Measurements from ENCODE around the gene BCAT1.
A peak's percentile ranks its signal among the peaks of the same experiment; 100 is the strongest.
"Not testable (repeated sequence)": the region's sequence is repeated elsewhere in the genome, so short reads cannot be mapped to it uniquely, and the experiment has no call there.

Gene BCAT1

DNA sequence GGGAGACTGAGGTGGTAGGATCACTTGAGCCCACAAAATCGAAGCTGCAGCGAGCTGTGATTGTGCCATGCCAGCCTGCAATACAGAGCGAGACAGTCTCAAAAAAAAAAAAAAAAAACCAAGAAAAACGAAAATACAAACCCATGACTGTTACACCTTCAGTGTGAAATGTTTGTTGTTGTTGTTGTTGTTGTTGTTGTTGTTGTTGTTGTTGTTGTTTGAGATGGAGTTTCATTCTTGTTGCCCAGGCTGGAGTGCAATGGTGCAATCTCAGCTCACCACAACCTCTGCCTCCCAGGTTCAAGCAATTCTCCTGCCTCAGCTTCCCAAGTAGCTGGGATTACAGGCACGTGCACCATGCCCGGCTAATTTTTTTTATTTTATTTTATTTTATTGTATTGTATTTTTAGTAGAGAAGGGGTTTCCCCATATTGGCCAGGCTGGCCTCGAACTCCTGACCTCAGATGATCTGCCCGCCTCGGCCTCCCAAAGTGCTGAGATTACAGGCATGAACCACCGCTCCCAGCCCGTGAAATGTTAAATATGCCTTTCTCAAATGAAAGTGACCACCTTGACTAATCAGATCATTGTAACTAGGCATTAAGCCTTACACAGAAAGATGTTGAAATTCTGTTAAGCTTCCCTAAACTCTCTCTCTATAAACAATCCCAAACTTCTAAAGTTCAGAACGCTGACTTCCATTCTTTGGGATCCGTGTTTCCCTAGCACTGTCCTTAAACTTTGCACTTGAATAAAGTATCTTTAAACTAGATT lies 20.2 kb downstream of the BCAT1 start:
- peaks cover 12% of the 10 kb centered on the region for H3K27me3 Mint-ChIP-seq (ENCODE audit: low read depth)
- H3K4me1 Mint-ChIP-seq (ENCODE audit: low read depth); H3K27ac Mint-ChIP-seq; H3K36me3 Mint-ChIP-seq (ENCODE audit: low read depth); H3K4me3 Mint-ChIP-seq; H3K9me3 Mint-ChIP-seq; DNase-seq (ENCODE audit: low spot score): not testable (repeated sequence)

GRCh38 chr12:24928131-24928530 lies 20.8 kb downstream of the BCAT1 start:
- H3K27ac Mint-ChIP-seq: no peak overlapping the region
- H3K36me3 Mint-ChIP-seq (ENCODE audit: low read depth): no peaks in the 10 kb centered on the region
- no peaks in the 10 kb centered on the region for H3K9me3 Mint-ChIP-seq
- peaks cover 4% of the 10 kb centered on the region for H3K4me1 Mint-ChIP-seq (ENCODE audit: low read depth)
- H3K27me3 Mint-ChIP-seq (ENCODE audit: low read depth): peaks cover 12% of the 10 kb centered on the region
- H3K4me3 Mint-ChIP-seq: no peak overlapping the region
- no peak for DNase-seq (ENCODE audit: low spot score)

DNA sequence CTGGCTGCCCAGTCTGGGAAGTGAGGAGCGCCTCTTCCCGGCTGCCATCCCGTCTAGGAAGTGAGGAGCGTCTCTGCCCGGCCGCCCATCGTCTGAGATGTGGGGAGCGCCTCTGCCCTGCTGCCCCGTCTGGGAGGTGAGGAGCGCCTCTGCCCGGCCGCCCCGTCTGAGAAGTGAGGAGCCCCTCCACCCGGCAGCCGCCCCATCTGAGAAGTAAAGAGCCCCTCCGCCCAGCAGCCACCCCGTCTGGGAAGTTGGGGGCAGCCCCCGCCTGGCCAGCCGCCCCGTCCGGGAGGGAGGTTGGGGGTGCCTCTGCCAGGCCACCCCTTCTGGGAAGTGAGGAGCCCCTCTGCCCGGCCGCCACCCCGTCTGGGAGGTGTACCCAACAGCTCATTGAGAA lies 22.8 kb downstream of the BCAT1 start:
- not testable (repeated sequence) for H3K36me3 Mint-ChIP-seq (ENCODE audit: low read depth); H3K4me3 Mint-ChIP-seq; H3K9me3 Mint-ChIP-seq; DNase-seq (ENCODE audit: low spot score); H3K4me1 Mint-ChIP-seq (ENCODE audit: low read depth); H3K27ac Mint-ChIP-seq
- H3K27me3 Mint-ChIP-seq (ENCODE audit: low read depth): peaks cover 12% of the 10 kb centered on the region

DNA sequence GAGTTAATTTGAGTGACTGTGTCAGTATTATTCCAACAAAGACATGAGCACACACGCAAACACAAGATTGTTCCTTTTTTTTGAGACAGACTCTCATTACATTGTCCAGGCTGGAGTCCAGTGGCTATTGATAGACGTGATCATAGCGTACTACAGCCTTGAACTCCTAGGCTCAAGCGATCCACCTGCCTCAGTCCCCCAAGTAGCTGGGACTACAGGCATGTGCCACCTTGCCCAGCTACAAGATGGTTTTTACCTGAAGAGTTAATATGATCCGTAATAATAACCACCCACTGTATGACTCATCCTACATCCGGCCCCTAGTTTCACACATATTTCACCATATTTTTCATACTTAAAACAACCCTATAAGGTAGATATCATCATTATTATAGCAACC lies 26.8 kb downstream of the BCAT1 start:
- no peak for DNase-seq (ENCODE audit: low spot score)
- Mint-ChIP-seq H3K4me3 (no peak overlapping the region), H3K27ac (no peak overlapping the region), H3K4me1 (ENCODE audit: low read depth) (peaks cover 5% of the 10 kb centered on the region), H3K9me3 (no peaks in the 10 kb centered on the region), H3K36me3 (ENCODE audit: low read depth) (no peaks in the 10 kb centered on the region), H3K27me3 (ENCODE audit: low read depth) (peaks cover 7% of the 10 kb centered on the region)

- H3K27me3 Mint-ChIP-seq (ENCODE audit: low read depth): peaks cover 5% of the 10 kb centered on the region
- no peak overlapping the region for H3K27ac Mint-ChIP-seq
- no peak for DNase-seq (ENCODE audit: low spot score)
- peaks cover 5% of the 10 kb centered on the region for H3K4me1 Mint-ChIP-seq (ENCODE audit: low read depth)
- no peak overlapping the region for H3K4me3 Mint-ChIP-seq
- H3K36me3 Mint-ChIP-seq (ENCODE audit: low read depth): no peaks in the 10 kb centered on the region
- H3K9me3 Mint-ChIP-seq: no peaks in the 10 kb centered on the region
Observed at GRCh38 chr12:24921251-24922038, 27.5 kb downstream of the BCAT1 start.

GRCh38 chr12:24920141-24920540 lies 28.8 kb downstream of the BCAT1 start:
- no peaks in the 10 kb centered on the region for H3K9me3 Mint-ChIP-seq
- H3K4me3 Mint-ChIP-seq: no peak overlapping the region
- no peak overlapping the region for H3K27ac Mint-ChIP-seq
- H3K4me1 Mint-ChIP-seq (ENCODE audit: low read depth): peaks cover 5% of the 10 kb centered on the region
- no peaks in the 10 kb centered on the region for H3K36me3 Mint-ChIP-seq (ENCODE audit: low read depth)
- peaks cover 5% of the 10 kb centered on the region for H3K27me3 Mint-ChIP-seq (ENCODE audit: low read depth)
- no peak for DNase-seq (ENCODE audit: low spot score)

GRCh38 chr12:24919346-24920001 lies 29.4 kb downstream of the BCAT1 start:
- no peak overlapping the region for H3K4me3 Mint-ChIP-seq
- no peaks in the 10 kb centered on the region for H3K36me3 Mint-ChIP-seq (ENCODE audit: low read depth)
- H3K27ac Mint-ChIP-seq: no peak overlapping the region
- peak; percentile 38 for DNase-seq (ENCODE audit: low spot score)
- H3K9me3 Mint-ChIP-seq: no peaks in the 10 kb centered on the region
- peaks cover 5% of the 10 kb centered on the region for H3K4me1 Mint-ChIP-seq (ENCODE audit: low read depth)
- H3K27me3 Mint-ChIP-seq (ENCODE audit: low read depth): peaks cover 5% of the 10 kb centered on the region

DNA sequence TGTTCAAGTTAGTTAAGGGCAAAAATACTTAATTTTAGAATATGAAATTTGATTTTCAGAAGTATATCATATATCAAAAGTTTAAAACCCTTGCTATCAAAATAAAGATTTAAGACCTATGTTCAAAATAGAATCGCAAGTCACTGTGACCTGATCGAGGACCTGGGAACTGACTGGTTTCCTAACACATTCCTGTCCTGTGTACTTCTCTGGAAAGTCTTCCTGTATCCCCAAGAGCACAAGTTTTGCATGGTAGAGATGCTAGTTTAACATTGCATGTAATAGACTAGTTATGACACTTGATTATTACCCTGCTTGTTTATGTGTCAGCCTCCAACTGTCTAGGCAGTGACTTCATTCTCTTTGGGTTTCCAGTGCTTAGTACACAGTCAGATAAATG lies 30.3 kb downstream of the BCAT1 start:
- DNase-seq (ENCODE audit: low spot score): no peak
- Mint-ChIP-seq H3K27me3 (ENCODE audit: low read depth) (peaks cover 7% of the 10 kb centered on the region), H3K27ac (no peak overlapping the region), H3K4me3 (no peak overlapping the region), H3K4me1 (ENCODE audit: low read depth) (peaks cover 5% of the 10 kb centered on the region), H3K9me3 (no peaks in the 10 kb centered on the region), H3K36me3 (ENCODE audit: low read depth) (no peaks in the 10 kb centered on the region)

DNA sequence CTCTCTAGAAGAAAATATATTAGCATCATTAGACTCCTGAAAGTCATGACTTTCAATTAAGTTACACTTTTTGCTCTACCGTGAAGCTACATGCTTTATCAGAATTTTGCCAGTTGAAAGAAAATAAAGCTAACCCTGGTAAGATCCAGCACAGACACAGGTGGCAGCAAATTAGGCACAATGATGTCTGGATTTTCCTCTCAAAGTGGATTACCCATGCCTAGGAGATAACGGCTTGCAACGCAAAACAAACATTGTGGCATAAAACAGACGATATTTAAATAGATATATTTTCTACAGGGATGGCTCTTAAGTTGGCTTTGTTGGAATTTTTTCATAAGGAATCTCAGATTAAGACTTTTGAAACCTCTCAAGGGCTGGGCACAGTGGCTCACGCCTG lies 33.4 kb downstream of the BCAT1 start:
- peaks cover under 1% of the 10 kb centered on the region for H3K4me1 Mint-ChIP-seq (ENCODE audit: low read depth)
- DNase-seq (ENCODE audit: low spot score): no peak
- H3K27me3 Mint-ChIP-seq (ENCODE audit: low read depth): peaks cover 15% of the 10 kb centered on the region
- H3K27ac Mint-ChIP-seq: no peak overlapping the region
- H3K9me3 Mint-ChIP-seq: no peaks in the 10 kb centered on the region
- H3K4me3 Mint-ChIP-seq: no peak overlapping the region
- no peaks in the 10 kb centered on the region for H3K36me3 Mint-ChIP-seq (ENCODE audit: low read depth)

- no peak for DNase-seq (ENCODE audit: low spot score)
- no peaks in the 10 kb centered on the region for H3K36me3 Mint-ChIP-seq (ENCODE audit: low read depth)
- H3K9me3 Mint-ChIP-seq: no peaks in the 10 kb centered on the region
- no peak overlapping the region for H3K4me3 Mint-ChIP-seq
- no peak overlapping the region for H3K27ac Mint-ChIP-seq
- peaks cover 10% of the 10 kb centered on the region for H3K27me3 Mint-ChIP-seq (ENCODE audit: low read depth)
- no peaks in the 10 kb centered on the region for H3K4me1 Mint-ChIP-seq (ENCODE audit: low read depth)
Observed at GRCh38 chr12:24913953-24914352, 34.9 kb downstream of the BCAT1 start.

DNA sequence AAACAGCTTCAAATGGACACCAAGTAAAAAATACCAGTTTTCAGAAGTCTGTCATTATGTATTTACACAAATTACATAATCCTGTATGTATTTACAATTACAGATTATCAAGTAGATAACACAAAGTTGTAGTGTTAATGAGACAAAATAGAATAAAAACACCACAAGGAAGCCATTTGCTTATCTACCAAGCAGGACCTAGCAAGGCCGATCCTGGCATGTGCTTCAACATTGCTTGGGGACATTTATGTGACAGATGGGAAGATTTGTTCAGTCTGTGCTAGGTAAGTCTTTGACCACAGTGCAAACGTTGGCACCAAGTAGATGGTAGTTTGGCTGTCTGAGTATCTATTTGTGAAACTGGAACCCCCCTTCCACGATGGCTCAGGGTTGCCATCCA lies 35.8 kb downstream of the BCAT1 start:
- Mint-ChIP-seq H3K9me3 (no peaks in the 10 kb centered on the region), H3K4me3 (no peak overlapping the region), H3K36me3 (ENCODE audit: low read depth) (no peaks in the 10 kb centered on the region), H3K27ac (no peak overlapping the region), H3K4me1 (ENCODE audit: low read depth) (no peaks in the 10 kb centered on the region), H3K27me3 (ENCODE audit: low read depth) (peaks cover 10% of the 10 kb centered on the region)
- DNase-seq (ENCODE audit: low spot score): no peak

DNA sequence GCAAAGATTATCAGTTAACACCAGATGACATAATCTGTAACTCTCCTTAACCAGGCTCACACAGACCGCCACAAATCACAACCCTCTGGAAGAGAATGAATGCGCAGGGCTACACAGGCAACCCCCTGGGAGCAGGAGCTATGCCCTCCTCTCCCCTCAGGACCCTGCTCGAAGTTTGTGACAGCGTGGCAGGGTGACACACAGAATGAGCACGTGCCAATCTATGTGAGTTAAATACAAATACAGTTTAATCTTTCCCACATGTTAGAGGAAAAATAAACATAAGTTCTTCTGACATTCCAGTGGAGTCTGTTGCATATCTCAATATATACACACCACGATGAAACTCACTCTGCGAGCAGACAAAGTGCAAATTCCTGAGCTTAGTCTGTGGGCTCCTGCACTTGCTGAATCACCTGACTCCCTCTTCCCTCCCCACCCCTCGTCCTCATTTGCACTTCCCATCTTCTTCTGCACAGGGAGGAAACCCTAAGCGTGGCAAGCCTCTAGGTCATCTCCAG lies 37.6 kb downstream of the BCAT1 start:
- Mint-ChIP-seq H3K4me3 (no peak overlapping the region), H3K4me1 (ENCODE audit: low read depth) (no peaks in the 10 kb centered on the region), H3K27ac (no peak overlapping the region), H3K36me3 (ENCODE audit: low read depth) (no peaks in the 10 kb centered on the region), H3K9me3 (no peaks in the 10 kb centered on the region), H3K27me3 (ENCODE audit: low read depth) (peaks cover 10% of the 10 kb centered on the region)
- DNase-seq (ENCODE audit: low spot score): no peak

DNA sequence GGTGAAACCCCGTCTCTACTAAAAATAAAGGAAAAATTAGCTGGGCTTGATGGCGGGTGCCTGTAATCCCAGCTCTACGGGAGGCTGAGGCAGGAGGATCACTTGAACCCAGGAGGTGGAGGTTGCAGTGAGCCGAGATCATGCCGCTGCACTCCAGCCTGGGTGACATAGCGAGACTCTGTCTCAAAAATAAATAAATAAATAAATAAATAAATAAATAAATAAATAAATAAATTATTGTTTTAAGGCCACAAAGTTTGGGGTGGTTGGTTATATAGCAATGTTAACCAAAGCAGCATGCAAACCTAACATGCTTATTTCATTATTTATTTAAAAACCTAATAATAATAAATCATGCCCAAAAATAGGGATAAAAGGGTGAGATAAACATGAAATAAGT lies 38.7 kb downstream of the BCAT1 start:
- not testable (repeated sequence) for H3K36me3 Mint-ChIP-seq (ENCODE audit: low read depth); H3K9me3 Mint-ChIP-seq; H3K27me3 Mint-ChIP-seq (ENCODE audit: low read depth); H3K4me1 Mint-ChIP-seq (ENCODE audit: low read depth); H3K4me3 Mint-ChIP-seq; DNase-seq (ENCODE audit: low spot score); H3K27ac Mint-ChIP-seq

DNA sequence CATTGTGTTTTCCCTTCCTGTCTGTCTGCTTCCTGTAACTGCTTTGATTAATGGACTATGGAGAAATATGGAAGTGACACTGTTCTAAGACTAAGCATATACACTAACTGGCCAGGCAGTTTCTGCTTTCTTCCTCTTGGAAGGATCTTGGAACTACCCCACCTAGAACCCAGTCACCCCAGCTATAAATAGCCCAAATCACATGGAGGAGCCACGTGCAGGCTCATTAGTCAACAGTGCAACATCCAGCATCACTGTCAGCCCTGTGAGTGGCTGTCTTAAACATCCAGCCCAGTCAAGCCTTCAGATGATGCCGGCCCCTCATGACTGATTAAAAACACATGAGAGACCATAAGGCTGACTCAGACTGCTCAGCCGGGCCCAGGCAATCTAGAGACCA lies 39.2 kb downstream of the BCAT1 start:
- no peak overlapping the region for H3K4me3 Mint-ChIP-seq
- H3K27me3 Mint-ChIP-seq (ENCODE audit: low read depth): peaks cover 10% of the 10 kb centered on the region
- no peaks in the 10 kb centered on the region for H3K4me1 Mint-ChIP-seq (ENCODE audit: low read depth)
- no peak overlapping the region for H3K27ac Mint-ChIP-seq
- no peaks in the 10 kb centered on the region for H3K9me3 Mint-ChIP-seq
- no peak for DNase-seq (ENCODE audit: low spot score)
- no peaks in the 10 kb centered on the region for H3K36me3 Mint-ChIP-seq (ENCODE audit: low read depth)
